IMR-90 (cell line): Measurements from ENCODE around the gene ITCH. TPM values are rescaled to one million over a fixed set of nuclear protein-coding genes. Genes with fewer than 3 reads are reported as not detected.

ENCODE experiments used
- ATAC-seq: fragments of 200-7000 bp; cut with Tn5 transposase; 2 replicates; pipeline ENCODE4 v1.9.1; 2020; ENCODE audit warnings: low read depth, mild to moderate bottlenecking, moderate library complexity
- BruUV-seq: library from RNA; stranded (reverse); fragments of 400-500 nt; replicated peaks from 2 replicates; lab custom pipeline; 2021; lab: Mats Ljungman, UMichigan
- CTCF ChIA-PET: fragments of 300-600 bp; formaldehyde crosslinking; extraction: SDS; loops from one replicate; lab custom pipeline; 2021; ENCODE audit warnings: antibody characterized with exemption; lab: Yijun Ruan, JAX
- POLR2A ChIA-PET: fragments of 300-600 bp; sonication (Branson Sonifier 250); formaldehyde crosslinking; loops from one replicate; lab custom pipeline; 2022; ENCODE audit warnings: antibody characterized with exemption; ENCODE audit not compliant: unreplicated experiment; lab: Charles Lee
- DNase-seq: peaks from one replicate; pipeline ENCODE4 v3.0.0; 2013
- H2AFZ ChIP-seq: replicated peaks from 2 replicates; pipeline ENCODE3; 2013; ENCODE audit warnings: low read length, mild to moderate bottlenecking; ENCODE audit not compliant: poor library complexity
- H2AK5ac ChIP-seq: 2 replicates; pipeline ENCODE4 v1.6.1; 2013; ENCODE audit warnings: low read depth, low read length, inconsistent platforms
- H2AK9ac ChIP-seq: replicated peaks from 2 replicates; pipeline ENCODE3; 2013; ENCODE audit warnings: mild to moderate bottlenecking, low read depth, low read length, moderate library complexity; ENCODE audit not compliant: poor library complexity
- H2BK120ac ChIP-seq: 2 replicates; pipeline ENCODE4 v1.6.1; 2013; ENCODE audit warnings: low read depth, low read length, inconsistent platforms
- H2BK15ac ChIP-seq: 3 replicates; pipeline ENCODE4 v1.6.1; 2013; ENCODE audit warnings: low read depth, low read length, inconsistent platforms
- H2BK20ac ChIP-seq: 2 replicates; pipeline ENCODE4 v1.6.1; 2013; ENCODE audit warnings: low read depth, mild to moderate bottlenecking, inconsistent platforms, low read length, moderate library complexity
- H2BK5ac ChIP-seq: 2 replicates; pipeline ENCODE4 v1.6.1; 2013; ENCODE audit warnings: mild to moderate bottlenecking, low read depth, low read length, inconsistent platforms; ENCODE audit not compliant: poor library complexity, severe bottlenecking
- H3K14ac ChIP-seq: replicated peaks from 2 replicates; pipeline ENCODE4 v1.6.1; 2013; ENCODE audit warnings: low read depth, low read length, inconsistent platforms
- H3K18ac ChIP-seq: 2 replicates; pipeline ENCODE4 v1.6.1; 2013; ENCODE audit warnings: low read depth, low read length, control low read depth
- H3K23ac ChIP-seq: 2 replicates; pipeline ENCODE4 v1.6.1; 2013; ENCODE audit warnings: low read depth, low read length, inconsistent platforms
- H3K27ac ChIP-seq: 2 replicates; pipeline ENCODE4 v1.5.1; 2013; ENCODE audit warnings: mild to moderate bottlenecking, control low read depth, low read length; ENCODE audit not compliant: insufficient read depth
- H3K27me3 ChIP-seq: 2 replicates; pipeline ENCODE4 v1.6.1; 2013; ENCODE audit warnings: low read length; ENCODE audit not compliant: control insufficient read depth, insufficient read depth
- H3K36me3 ChIP-seq: 2 replicates; pipeline ENCODE4 v1.6.1; 2013; ENCODE audit warnings: low read length, mixed read lengths; ENCODE audit not compliant: control insufficient read depth, insufficient read depth
- H3K4ac ChIP-seq: 2 replicates; pipeline ENCODE4 v1.6.1; 2013; ENCODE audit warnings: low read depth, low read length, inconsistent platforms
- H3K4me1 ChIP-seq: 2 replicates; pipeline ENCODE4 v1.6.1; 2013; ENCODE audit warnings: low read length, mixed read lengths; ENCODE audit not compliant: control insufficient read depth, insufficient read depth
- H3K4me2 ChIP-seq: 2 replicates; pipeline ENCODE4 v1.6.1; 2013; ENCODE audit warnings: low read depth, mild to moderate bottlenecking, control low read depth, low read length, moderate library complexity
- H3K4me3 ChIP-seq: 2 replicates; pipeline ENCODE4 v1.5.1; 2013; ENCODE audit warnings: low read depth, mild to moderate bottlenecking, control low read depth, low read length, moderate library complexity; ENCODE audit not compliant: insufficient read depth
- H3K56ac ChIP-seq: 2 replicates; pipeline ENCODE4 v1.6.1; 2013; ENCODE audit warnings: low read length, inconsistent platforms; ENCODE audit not compliant: insufficient read depth; ENCODE audit errors: extremely low read depth
- H3K79me1 ChIP-seq, 2 experiments: 2 replicates each; pipeline ENCODE4 v1.6.1; 2013; ENCODE audit warnings: low read length in 2 of 2, inconsistent platforms in 1 of 2, low read depth in 1 of 2
- H3K9ac ChIP-seq: 2 replicates; pipeline ENCODE4 v1.6.1; 2013; ENCODE audit warnings: low read depth, low read length, control low read depth
- H3K9me1 ChIP-seq: 2 replicates; pipeline ENCODE4 v1.6.1; 2013; ENCODE audit warnings: low read length, inconsistent platforms; ENCODE audit not compliant: insufficient read depth
- H3K9me3 ChIP-seq: 2 replicates; pipeline ENCODE4 v1.6.1; 2013; ENCODE audit warnings: low read length; ENCODE audit not compliant: control insufficient read depth, insufficient read depth
- H4K20me1 ChIP-seq: 2 replicates; pipeline ENCODE4 v1.6.1; 2013; ENCODE audit warnings: low read length, inconsistent platforms; ENCODE audit not compliant: insufficient read depth
- H4K5ac ChIP-seq: 2 replicates; pipeline ENCODE4 v1.6.1; 2013; ENCODE audit warnings: mild to moderate bottlenecking, low read depth, low read length, control low read depth
- H4K8ac ChIP-seq, 2 experiments: 2 replicates each; pipeline ENCODE4 v1.6.1; 2013; ENCODE audit warnings: low read depth in 2 of 2, low read length in 2 of 2, control low read depth in 1 of 2, inconsistent platforms in 1 of 2
- H4K91ac ChIP-seq: 2 replicates; pipeline ENCODE4 v1.6.1; 2013; ENCODE audit warnings: low read depth, low read length, inconsistent platforms; ENCODE audit not compliant: insufficient read depth
- BHLHE40 ChIP-seq: fragments of 150-350 bp; IDR thresholded peaks from 2 replicates; pipeline ENCODE4 v1.6.1; 2016; ENCODE audit warnings: mild to moderate bottlenecking, low read depth, low read length
- CEBPB ChIP-seq: IDR thresholded peaks from 2 replicates; pipeline ENCODE4 v1.6.1; 2012; ENCODE audit warnings: low read depth, low read length, improper control_type of control experiment
- CHD1 ChIP-seq: IDR thresholded peaks from 2 replicates; pipeline ENCODE4 v1.6.1; 2012; ENCODE audit warnings: low read depth, low read length, improper control_type of control experiment
- CTCF ChIP-seq: conservative IDR thresholded peaks from 2 replicates; pipeline ENCODE4 v1.5.1; 2012; ENCODE audit warnings: mild to moderate bottlenecking, low read depth, low read length, improper control_type of control experiment
- FOS ChIP-seq: fragments of 150-350 bp; IDR thresholded peaks from 2 replicates; pipeline ENCODE4 v1.6.1; 2016; ENCODE audit warnings: low read depth, low read length
- MAZ ChIP-seq: IDR thresholded peaks from 2 replicates; pipeline ENCODE4 v1.6.1; 2012; ENCODE audit warnings: low read depth, mild to moderate bottlenecking, low read length, improper control_type of control experiment, moderate library complexity, borderline replicate concordance
- MXI1 ChIP-seq: IDR thresholded peaks from 2 replicates; pipeline ENCODE4 v1.6.1; 2012; ENCODE audit warnings: low read depth, mild to moderate bottlenecking, low read length, moderate library complexity, borderline replicate concordance
- NFE2L2 ChIP-seq: fragments of 150-350 bp; IDR thresholded peaks from 2 replicates; pipeline ENCODE4 v1.6.1; 2016; ENCODE audit warnings: low read depth, mild to moderate bottlenecking, low read length
- RAD21 ChIP-seq: IDR thresholded peaks from 2 replicates; pipeline ENCODE4 v1.6.1; 2012; ENCODE audit warnings: low read length, improper control_type of control experiment
- RCOR1 ChIP-seq: IDR thresholded peaks from 2 replicates; pipeline ENCODE4 v1.6.1; 2012; ENCODE audit warnings: mild to moderate bottlenecking, low read length, improper control_type of control experiment; ENCODE audit not compliant: insufficient replicate concordance
- RFX5 ChIP-seq: IDR thresholded peaks from 2 replicates; pipeline ENCODE4 v1.8.0; 2012; ENCODE audit warnings: low read depth, mild to moderate bottlenecking, low read length, moderate library complexity
- WGBS, 2 experiments: methylation state at CpG; one replicate each; pipeline versions ENCODE4 v1.1.5 to v1.1.7; 2013; ENCODE audit warnings: missing lambda C conversion rate in 2 of 2; ENCODE audit not compliant: insufficient read length in 1 of 2; ENCODE audit errors: extremely low coverage in 2 of 2; 5-methylcytosine and 5-hydroxymethylcytosine counted together
- dilution Hi-C: fragments of 300-500 bp; cut with HindIII; formaldehyde crosslinking; loops from one replicate; pipeline ENCODE4 v1.14.3; 2018; ENCODE audit warnings: low sequenced_read_pairs; ENCODE audit not compliant: unreplicated experiment
- in situ Hi-C: fragments of 300-500 bp; cut with MboI; formaldehyde crosslinking; loops from 3 replicates; pipeline ENCODE4 v1.14.3; 2019; ENCODE audit warnings: low sequenced_read_pairs, inconsistent platforms, mixed read lengths
- intact Hi-C: fragments of 100-400 bp; cut with micrococcal nuclease; formaldehyde crosslinking; loops from 2 replicates; pipeline ENCODE4 v1.10.0; 2022
- polyA plus RNA-seq, 3 experiments: library from polyadenylated mRNA; depleted of rRNA; stranded (reverse); fragments of >200 nt; gene quantifications; 2 replicates each; pipeline ENCODE4 v1.2.3, GENCODE V29; 2012; ENCODE audit warnings: low replicate concordance in 1 of 3
- total RNA-seq: library from RNA; depleted of rRNA; stranded (reverse); fragments of >200 nt; gene quantifications from 2 replicates; pipeline ENCODE4 v1.2.3, GENCODE V29; 2012
- TF ChIP-seq, protein P1 (sequence below): fragments of 150-350 bp; IDR thresholded peaks from 2 replicates; pipeline ENCODE4 v1.6.1; 2016; ENCODE audit warnings: low read depth, mild to moderate bottlenecking, low read length, moderate library complexity, borderline replicate concordance

Gene ITCH
- total and polyA plus RNA-seq, 2 of the 4 experiments (the other 2 are of a cell fraction), result 12.7 to 94.6 TPM

- DNase-seq (peak; percentile 26), ATAC-seq (no peak)
- ChIA-PET POLR2A (no interaction called here), CTCF (no interaction called here)
- Histone ChIP-seq H3K79me1 (peaks cover 17 to 73% of the 10 kb centered on the region in 2 experiments), H4K5ac (no peak overlapping the region), H3K27ac (no peak overlapping the region), H2AK9ac (no peak overlapping the region), H2BK15ac (no peak overlapping the region), H3K4me1 (peaks cover 4% of the 10 kb centered on the region; the same call in 1 of the 2 replicates), H2BK20ac (no peak overlapping the region), H3K36me3 (peaks cover 36% of the 10 kb centered on the region), H3K56ac (no peak overlapping the region), H3K4ac (no peak overlapping the region), H3K27me3 (no peaks in the 10 kb centered on the region), H2AFZ (no peak overlapping the region), H3K9me3 (no peaks in the 10 kb centered on the region), H3K23ac (peak overlapping the region; percentile 16; the same call in 1 of the 2 replicates), H3K9me1 (peaks cover 2% of the 10 kb centered on the region), H4K91ac (no peak overlapping the region), H3K9ac (no peak overlapping the region), H3K18ac (no peak overlapping the region), H3K4me2 (no peak overlapping the region), H3K14ac (no peak overlapping the region), H2AK5ac (no peak overlapping the region), H2BK5ac (no peak overlapping the region), H4K20me1 (peaks cover 47% of the 10 kb centered on the region), H2BK120ac (no peak overlapping the region), H4K8ac (no peak overlapping the region), H3K4me3 (no peak overlapping the region)
- intact Hi-C loops (no loop called here), in situ Hi-C loops (no loop called here), dilution Hi-C loops (no loop called here)
- no CpG with 5 or more reads among the region's 6 CpGs for WGBS, 2 experiments
- BruUV-seq, result no TSS peak
- TF ChIP-seq MXI1 (no peak), RFX5 (no peak), RAD21 (no peak), CEBPB (no peak), NFE2L2 (no peak), BHLHE40 (no peak), RCOR1 (no peak), MAZ (no peak), CHD1 (no peak), CTCF (no peak), FOS (no peak)
- TF ChIP-seq, protein P1, sequence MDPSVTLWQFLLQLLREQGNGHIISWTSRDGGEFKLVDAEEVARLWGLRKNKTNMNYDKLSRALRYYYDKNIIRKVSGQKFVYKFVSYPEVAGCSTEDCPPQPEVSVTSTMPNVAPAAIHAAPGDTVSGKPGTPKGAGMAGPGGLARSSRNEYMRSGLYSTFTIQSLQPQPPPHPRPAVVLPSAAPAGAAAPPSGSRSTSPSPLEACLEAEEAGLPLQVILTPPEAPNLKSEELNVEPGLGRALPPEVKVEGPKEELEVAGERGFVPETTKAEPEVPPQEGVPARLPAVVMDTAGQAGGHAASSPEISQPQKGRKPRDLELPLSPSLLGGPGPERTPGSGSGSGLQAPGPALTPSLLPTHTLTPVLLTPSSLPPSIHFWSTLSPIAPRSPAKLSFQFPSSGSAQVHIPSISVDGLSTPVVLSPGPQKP, result no peak
Observed at GRCh38 chr20:34410336-34410735, 47.3 kb downstream of the ITCH start.
